Neuronal stem cell (in vitro differentiated cells): Measurements from ENCODE around the gene WFIKKN1.

Source experiments
- DNase-seq: peaks from one replicate; pipeline ENCODE4 v3.0.0-alpha.2; 2013; ENCODE audit warnings: low spot score
- H2AFZ ChIP-seq: one replicate; pipeline ENCODE4 v1.6.1; 2013; ENCODE audit warnings: mild to moderate bottlenecking, low read length, inconsistent platforms
- H2AK5ac ChIP-seq: 2 replicates; pipeline ENCODE4 v1.6.1; 2013; ENCODE audit warnings: low read depth, mild to moderate bottlenecking, inconsistent platforms, low read length, moderate library complexity, mixed read lengths
- H2BK120ac ChIP-seq: 2 replicates; pipeline ENCODE4 v1.6.1; 2013; ENCODE audit warnings: low read depth, mild to moderate bottlenecking, inconsistent platforms, low read length, moderate library complexity, mixed read lengths
- H2BK12ac ChIP-seq: one replicate; pipeline ENCODE4 v1.6.1; 2013; ENCODE audit warnings: low read length, inconsistent platforms
- H2BK15ac ChIP-seq: 2 replicates; pipeline ENCODE4 v1.6.1; 2013; ENCODE audit warnings: mild to moderate bottlenecking, low read length, inconsistent platforms, mixed read lengths
- H2BK5ac ChIP-seq: one replicate; pipeline ENCODE4 v1.6.1; 2013; ENCODE audit warnings: inconsistent platforms, mild to moderate bottlenecking, low read length, moderate library complexity
- H3K14ac ChIP-seq: one replicate; pipeline ENCODE4 v1.6.1; 2013; ENCODE audit warnings: low read length, inconsistent platforms
- H3K18ac ChIP-seq: 2 replicates; pipeline ENCODE4 v1.6.1; 2013; ENCODE audit warnings: low read length, inconsistent platforms
- H3K23ac ChIP-seq: 2 replicates; pipeline ENCODE4 v1.6.1; 2013; ENCODE audit warnings: low read depth, mild to moderate bottlenecking, mixed read lengths, low read length, inconsistent platforms; ENCODE audit not compliant: poor library complexity
- H3K27ac ChIP-seq: replicated peaks from 3 replicates; pipeline ENCODE4 v1.5.1; 2013; ENCODE audit warnings: low read length, inconsistent platforms
- H3K27me3 ChIP-seq, 3 experiments: 2 replicates each; pipeline ENCODE4 v1.6.1; 2013; ENCODE audit warnings: low read length in 3 of 3, mild to moderate bottlenecking in 2 of 3, inconsistent platforms in 1 of 3, low read depth in 1 of 3, mixed read lengths in 1 of 3, moderate library complexity in 1 of 3; ENCODE audit not compliant: control insufficient read depth in 3 of 3, insufficient read depth in 3 of 3
- H3K36me3 ChIP-seq, 2 donors: replicated peaks in 1 of 2; 2 replicates each; pipeline ENCODE4 v1.6.1; 2013; ENCODE audit warnings: low read length in 2 of 2; ENCODE audit not compliant: control insufficient read depth in 2 of 2, insufficient read depth in 2 of 2
- H3K4ac ChIP-seq: 2 replicates; pipeline ENCODE4 v1.6.1; 2013; ENCODE audit warnings: inconsistent platforms, mild to moderate bottlenecking, low read length, moderate library complexity
- H3K4me1 ChIP-seq, 2 donors: 1 replicate in 1 of 2; 2 replicates in 1 of 2; pipeline ENCODE4 v1.6.1; 2013; ENCODE audit warnings: low read length in 2 of 2, low read depth in 1 of 2; ENCODE audit not compliant: control insufficient read depth in 2 of 2, insufficient read depth in 1 of 2
- H3K4me2 ChIP-seq: one replicate; pipeline ENCODE4 v1.6.1; 2013; ENCODE audit warnings: mild to moderate bottlenecking, low read length, inconsistent platforms; ENCODE audit not compliant: insufficient read depth, poor library complexity, severe bottlenecking
- H3K4me3 ChIP-seq, 2 donors: 2 replicates each; pipeline ENCODE4 v1.5.1; 2013; ENCODE audit warnings: low read length in 2 of 2, mild to moderate bottlenecking in 2 of 2, inconsistent platforms in 1 of 2, moderate library complexity in 1 of 2
- H3K79me1 ChIP-seq: one replicate; pipeline ENCODE4 v1.6.1; 2013; ENCODE audit warnings: low read depth, mild to moderate bottlenecking, inconsistent platforms, low read length, moderate library complexity
- H3K9ac ChIP-seq: one replicate; pipeline ENCODE4 v1.6.1; 2013; ENCODE audit warnings: mild to moderate bottlenecking, low read depth, low read length, inconsistent platforms; ENCODE audit not compliant: poor library complexity
- H3K9me3 ChIP-seq, 2 donors: replicated peaks in 1 of 2; 2 replicates each; pipeline versions ENCODE3 to v1.6.1; 2013; ENCODE audit warnings: low read length in 2 of 2, mild to moderate bottlenecking in 2 of 2, inconsistent platforms in 1 of 2, low read depth in 1 of 2, mixed read lengths in 1 of 2, moderate library complexity in 1 of 2; ENCODE audit not compliant: control insufficient read depth in 2 of 2, insufficient read depth in 1 of 2
- H4K8ac ChIP-seq: one replicate; pipeline ENCODE4 v1.6.1; 2013; ENCODE audit warnings: low read depth, mild to moderate bottlenecking, inconsistent platforms, low read length, moderate library complexity
- H4K91ac ChIP-seq: one replicate; pipeline ENCODE4 v1.6.1; 2013; ENCODE audit warnings: low read length, low read depth, mild to moderate bottlenecking, inconsistent platforms; ENCODE audit not compliant: poor library complexity
- WGBS, 2 donors: extraction: QIAGEN DNeasy Blood & Tissue Kit; methylation state at CpG; one replicate each; pipeline ENCODE4 v1.1.7; 2013; ENCODE audit warnings: missing lambda C conversion rate in 2 of 2, mixed read lengths in 1 of 2; ENCODE audit not compliant: insufficient read length in 2 of 2, insufficient replicate concordance in 1 of 2; ENCODE audit errors: extremely low coverage in 2 of 2; 5-methylcytosine and 5-hydroxymethylcytosine counted together

WFIKKN1 gene

DNA sequence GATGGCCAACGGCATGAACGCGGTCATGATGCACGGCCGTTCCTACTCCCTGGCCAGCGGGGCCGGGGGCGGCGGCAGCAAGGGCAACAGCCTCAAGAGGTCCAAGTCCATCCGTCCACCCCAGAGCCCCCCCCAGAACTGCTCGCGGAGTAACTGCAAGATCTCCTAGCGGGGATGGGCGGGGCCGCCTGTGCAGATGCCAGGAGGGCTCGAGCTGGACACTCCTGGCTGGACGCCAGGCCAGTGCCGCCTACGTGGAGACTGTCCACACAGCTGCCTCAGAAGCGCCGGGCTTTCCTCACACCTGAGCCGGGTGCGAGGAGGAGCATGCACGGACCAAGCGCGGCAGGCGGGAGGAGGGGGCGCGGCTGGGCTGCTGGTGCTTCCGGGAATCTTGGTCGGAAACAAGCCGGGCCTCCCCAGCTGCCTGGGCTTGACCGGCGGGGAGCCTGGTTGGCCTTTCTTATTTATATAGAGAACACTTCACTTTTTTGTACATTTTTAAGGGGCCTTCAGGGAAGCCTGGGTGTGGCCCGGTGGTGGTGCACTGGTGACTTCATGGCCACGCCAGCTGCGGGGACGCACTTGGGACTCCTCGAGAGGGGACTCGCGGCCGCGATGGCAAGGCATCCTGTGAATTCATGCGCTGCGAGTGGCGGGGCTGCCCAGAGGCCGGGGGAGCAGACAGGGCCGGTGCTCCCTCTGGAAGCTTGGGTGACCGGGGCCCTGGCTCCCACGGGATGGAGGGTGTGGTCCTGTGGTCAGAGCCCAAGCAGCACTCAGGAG lies 3.1 kb upstream of the WFIKKN1 start:
- H3K4me1 ChIP-seq, result peaks cover 29 to 31% of the 10 kb centered on the region in 2 donors
- no peak for DNase-seq

DNA sequence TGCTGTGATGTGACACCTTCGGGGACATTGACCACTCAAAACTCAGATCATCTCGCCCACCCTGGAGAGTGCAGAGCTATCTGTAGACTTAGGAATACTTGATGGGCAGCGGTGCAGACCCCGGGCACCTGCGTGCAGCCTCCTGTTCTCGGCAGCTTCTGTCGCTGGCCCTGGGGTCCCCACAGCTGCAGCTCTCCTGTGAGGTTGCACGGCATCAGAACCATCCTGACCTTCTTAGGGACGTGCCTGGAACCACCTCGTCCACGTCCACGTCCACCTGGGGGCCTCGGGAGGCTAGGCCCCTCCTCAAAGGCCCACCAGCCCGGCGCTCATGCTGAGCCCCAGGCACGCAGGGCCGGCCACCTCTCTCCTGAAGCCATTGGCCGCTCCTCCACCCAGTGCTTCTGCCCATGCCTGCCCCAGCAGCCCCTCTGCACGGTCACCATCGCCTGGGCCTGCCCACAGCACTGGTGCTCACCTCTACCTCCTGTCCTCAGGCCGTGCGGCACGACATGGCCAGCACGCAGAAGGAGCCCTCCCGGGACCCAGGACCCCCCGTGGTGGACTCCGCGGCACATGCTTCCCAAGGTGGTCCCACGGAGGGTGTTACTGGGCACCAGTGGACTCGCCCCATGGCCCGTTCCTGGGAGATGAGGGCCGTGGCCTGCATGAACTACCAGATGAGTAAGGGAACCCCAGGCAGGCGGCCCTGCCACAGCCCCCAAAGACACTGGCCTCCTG lies 2.3 kb upstream of the WFIKKN1 start:
- Histone ChIP-seq H2BK12ac (peak overlapping the region; percentile 59), H4K8ac (no peak overlapping the region), H3K4me1 (peaks cover 29 to 31% of the 10 kb centered on the region in 2 donors), H3K9me3 (no peaks in the 10 kb centered on the region), H2BK15ac (peak overlapping the region; percentile 88), H2AFZ (no peak overlapping the region), H4K91ac (no peak overlapping the region), H3K14ac (no peak overlapping the region), H3K23ac (peak overlapping the region; percentile 81), H3K18ac (peak overlapping the region; percentile 88), H3K4me2 (no peak overlapping the region), H3K27ac (peak overlapping the region; percentile 89), H3K9ac (peak overlapping the region; percentile 46), H2BK120ac (no peak overlapping the region), H3K27me3 (peaks cover 0 to 1% (median 0%) of the 10 kb centered on the region in 3 experiments), H2AK5ac (peak overlapping the region; percentile 99), H2BK5ac (peak overlapping the region; percentile 99), H3K4ac (no peak overlapping the region), H3K4me3 (peak overlapping the region in 1 of 2 donors; percentile 57), H3K36me3 (peaks cover 6 to 42% of the 10 kb centered on the region in 2 donors), H3K79me1 (peaks cover 11% of the 10 kb centered on the region)
- DNase-seq, result no peak
- no CpG with 5 or more reads among the region's 33 CpGs for WGBS, 2 donors

More for the DNA sequence above, 3.1 kb upstream of the WFIKKN1 start:
- H4K91ac ChIP-seq, result no peak overlapping the region
- H3K14ac ChIP-seq, result peak overlapping the region; percentile 71
- peaks cover 9% of the 10 kb centered on the region for H3K79me1 ChIP-seq
- H2BK5ac ChIP-seq, result peak overlapping the region; percentile 99
- H3K23ac ChIP-seq, result peak overlapping the region; percentile 73
- no peak overlapping the region for H4K8ac ChIP-seq
- H3K27ac ChIP-seq, result no peak overlapping the region
- peak overlapping the region; percentile 99 for H2AK5ac ChIP-seq
- H3K36me3 ChIP-seq, result peaks cover 5 to 35% of the 10 kb centered on the region in 2 donors
- H2BK120ac ChIP-seq, result no peak overlapping the region
- no peak overlapping the region for H2AFZ ChIP-seq
- no peaks in the 10 kb centered on the region for H3K9me3 ChIP-seq
- H3K27me3 ChIP-seq, result peaks cover 0 to 1% (median 0%) of the 10 kb centered on the region in 3 experiments
- peak overlapping the region; percentile 67 for H2BK15ac ChIP-seq
- H3K4me2 ChIP-seq, result no peak overlapping the region
- WGBS, 2 donors, result no CpG with 5 or more reads among the region's 50 CpGs
- peak overlapping the region; percentile 28 for H3K18ac ChIP-seq
- H3K9ac ChIP-seq, result peak overlapping the region; percentile 44
- no peak overlapping the region for H3K4me3 ChIP-seq
- no peak overlapping the region for H2BK12ac ChIP-seq
- H3K4ac ChIP-seq, result no peak overlapping the region

- peaks cover 25 to 31% of the 10 kb centered on the region in 2 donors for H3K4me1 ChIP-seq
- no peak for DNase-seq
These were observed 1.5 kb upstream of the WFIKKN1 start for GRCh38 chr16:629185-629832.

More at GRCh38 chr16:629185-629832, 1.5 kb upstream of the WFIKKN1 start:
- peaks cover 12% of the 10 kb centered on the region for H3K79me1 ChIP-seq
- H4K8ac ChIP-seq, result no peak overlapping the region
- peaks cover 0 to 1% (median 0%) of the 10 kb centered on the region in 3 experiments for H3K27me3 ChIP-seq
- WGBS, 2 donors, result no CpG with 5 or more reads among the region's 29 CpGs
- H3K4me3 ChIP-seq, result peak overlapping the region in 1 of 2 donors; percentile 57
- H3K9me3 ChIP-seq, result no peaks in the 10 kb centered on the region
- H2BK12ac ChIP-seq, result peak overlapping the region; percentile 59
- H2BK15ac ChIP-seq, result peak overlapping the region; percentile 88
- H3K23ac ChIP-seq, result peak overlapping the region; percentile 56
- no peak overlapping the region for H3K14ac ChIP-seq
- H3K27ac ChIP-seq, result peak overlapping the region; percentile 89
- H3K4me2 ChIP-seq, result peak overlapping the region; percentile 90
- peak overlapping the region; percentile 88 for H3K18ac ChIP-seq
- peak overlapping the region; percentile 99 for H2AK5ac ChIP-seq
- no peak overlapping the region for H3K4ac ChIP-seq
- peak overlapping the region; percentile 81 for H2AFZ ChIP-seq
- peak overlapping the region; percentile 99 for H2BK5ac ChIP-seq
- peaks cover 14 to 50% of the 10 kb centered on the region in 2 donors for H3K36me3 ChIP-seq
- H4K91ac ChIP-seq, result no peak overlapping the region
- H3K9ac ChIP-seq, result peak overlapping the region; percentile 64
- no peak overlapping the region for H2BK120ac ChIP-seq
